SK-N-SH (cell line): ENCODE measurements around the gene AIP. TPM values are rescaled to one million over a fixed set of nuclear protein-coding genes. Genes with fewer than 3 reads are reported as not detected.

Experiments used
- CTCF ChIA-PET: fragments of 300-600, 350-600 bp; formaldehyde crosslinking; extraction: SDS; loops from one replicate; lab custom pipeline; 2021; lab: Yijun Ruan, JAX
- POLR2A ChIA-PET: fragments of 350-600 bp; sonication (Branson Sonifier 250); formaldehyde crosslinking; extraction: SDS; loops from one replicate; lab custom pipeline; 2020; ENCODE audit warnings: antibody characterized with exemption, inconsistent platforms; lab: Yijun Ruan, JAX
- DNase-seq: peaks from one replicate; pipeline ENCODE4 v3.0.0; 2012
- H2AFZ ChIP-seq: fragments of 200-600 bp; sonication (generic); 2 replicates; pipeline ENCODE4 v1.8.1; 2016; ENCODE audit warnings: antibody characterized with exemption, mild to moderate bottlenecking, low read depth
- H3F3A ChIP-seq: fragments of 200-600 bp; sonication (generic); replicated peaks from 2 replicates; pipeline ENCODE3; 2016; ENCODE audit warnings: antibody characterized with exemption, mild to moderate bottlenecking; ENCODE audit not compliant: insufficient read depth
- H3K27ac ChIP-seq, 2 experiments: fragments of 200-500 bp in 1 of 2; fragments of 200-600 bp in 1 of 2; sonication (Bioruptor generic) in 1 of 2; sonication (generic), shearing (Covaris generic) in 1 of 2; 2 replicates each; pipeline versions ENCODE4 v1.5.1 to v1.6.1; 2014 to 2016; ENCODE audit warnings: low read depth in 2 of 2, inconsistent platforms in 1 of 2, low read length in 1 of 2, mild to moderate bottlenecking in 1 of 2, mixed read lengths in 1 of 2
- H3K27me3 ChIP-seq: fragments of 200-600 bp; sonication (generic), shearing (Covaris generic); 2 replicates; pipeline ENCODE4 v1.6.1; 2016; ENCODE audit warnings: mixed run types; ENCODE audit not compliant: insufficient read depth
- H3K36me3 ChIP-seq, 2 experiments: fragments of 200-500 bp in 1 of 2; fragments of 200-600 bp in 1 of 2; sonication (Bioruptor generic) in 1 of 2; sonication (generic) in 1 of 2; replicated peaks in 1 of 2; 2 replicates each; pipeline versions ENCODE3 to v1.5.1; 2014 to 2016; ENCODE audit warnings: low read length in 1 of 2, mild to moderate bottlenecking in 1 of 2; ENCODE audit not compliant: insufficient read depth in 2 of 2, control insufficient read depth in 1 of 2
- H3K4me1 ChIP-seq, 2 experiments: fragments of 200-500 bp in 1 of 2; fragments of 200-600 bp in 1 of 2; sonication (Bioruptor generic) in 1 of 2; sonication (generic), shearing (Covaris generic) in 1 of 2; 2 replicates each; pipeline versions ENCODE4 v1.5.1 to v1.6.1; 2014 to 2016; ENCODE audit warnings: low read depth in 1 of 2, low read length in 1 of 2, mixed run types in 1 of 2; ENCODE audit not compliant: insufficient read depth in 2 of 2, control insufficient read depth in 1 of 2
- H3K4me2 ChIP-seq: fragments of 200-600 bp; sonication (generic), shearing (Covaris generic); 2 replicates; pipeline ENCODE4 v1.6.1; 2017; ENCODE audit warnings: mixed run types
- H3K4me3 ChIP-seq, 2 experiments: fragments of 200-500 bp in 1 of 2; fragments of 200-600 bp in 1 of 2; sonication (Bioruptor generic) in 1 of 2; sonication (generic), shearing (Covaris generic) in 1 of 2; 2 replicates each; pipeline versions ENCODE4 v1.5.1 to v1.8.1; 2014 to 2016; ENCODE audit warnings: low read depth in 2 of 2, inconsistent platforms in 1 of 2, low read length in 1 of 2, mild to moderate bottlenecking in 1 of 2, mixed read lengths in 1 of 2, moderate library complexity in 1 of 2
- H3K79me2 ChIP-seq: fragments of 200-600 bp; sonication (generic); 2 replicates; pipeline ENCODE4 v1.8.1; 2017; ENCODE audit warnings: mild to moderate bottlenecking; ENCODE audit not compliant: insufficient read depth
- H3K9ac ChIP-seq: fragments of 200-600 bp; sonication (generic); 2 replicates; pipeline ENCODE4 v1.6.1; 2017; ENCODE audit warnings: mixed run types
- H3K9me2 ChIP-seq: fragments of 200-600 bp; sonication (generic); 2 replicates; pipeline ENCODE4 v1.6.1; 2017; ENCODE audit warnings: mixed run types
- H3K9me3 ChIP-seq: fragments of 200-600 bp; sonication (generic); 2 replicates; pipeline ENCODE4 v1.6.1; 2017; ENCODE audit warnings: mixed run types, mild to moderate bottlenecking, moderate library complexity
- H4K20me1 ChIP-seq: fragments of 200-600 bp; sonication (generic); 2 replicates; pipeline ENCODE4 v1.6.1; 2017; ENCODE audit warnings: mild to moderate bottlenecking, mixed run types; ENCODE audit not compliant: insufficient read depth
- CHD2 ChIP-seq: fragments of 150-350 bp; IDR thresholded peaks from 2 replicates; pipeline ENCODE4 v1.6.1; 2018; ENCODE audit warnings: low read length; ENCODE audit not compliant: partially characterized antibody
- IRF3 ChIP-seq: fragments of 150-350 bp; IDR thresholded peaks from 2 replicates; pipeline ENCODE4 v1.6.1; 2016; ENCODE audit warnings: mild to moderate bottlenecking, low read depth, low read length
- REST ChIP-seq: IDR thresholded peaks from 2 replicates; pipeline ENCODE4 v1.6.1; 2012; ENCODE audit warnings: mild to moderate bottlenecking, low read depth, low read length, moderate library complexity
- USF2 ChIP-seq: fragments of 150-350 bp; IDR thresholded peaks from 2 replicates; pipeline ENCODE4 v1.6.1; 2017; ENCODE audit warnings: antibody characterized with exemption, low read length, low read depth, borderline replicate concordance
- WGBS: methylation state at CpG from one replicate; pipeline ENCODE4 v1.1.6; 2017; ENCODE audit warnings: low lambda C conversion rate; 5-methylcytosine and 5-hydroxymethylcytosine counted together
- polyA plus RNA-seq, 3 experiments: library from polyadenylated mRNA; depleted of rRNA; stranded (reverse); fragments of >200 nt; gene quantifications; 2 replicates each; pipeline ENCODE4 v1.2.3, GENCODE V29; 2012

AIP gene
- polyA plus RNA-seq, 1 of the 3 experiments (the other 2 are of a cell fraction): 207 TPM

GRCh38 chr11:67440229-67441097, 42.4 kb upstream of the AIP start (continued):
- no peak for TF ChIP-seq REST
- TF ChIP-seq USF2: no peak
- no peak for TF ChIP-seq CHD2

GRCh38 chr11:67441098-67441563, 41.7 kb upstream of the AIP start:
- H3K4me1 ChIP-seq: peaks cover 4 to 11% of the 10 kb centered on the region in 2 experiments; a peak in 3 of 4 replicates
- POLR2A ChIA-PET: interaction anchor here (0.7 to 1.7 kb wide), 3 partner anchors 10 to 40 kb away, joined by 3 to 4 read pairs (median 3); partner anchors contain the start of genes PPP1CA and RPS6KB2
- TF ChIP-seq IRF3 (no peak), REST (no peak), CHD2 (no peak)
- TF ChIP-seq, all 33 proteins: peak for 0
- H3K27ac ChIP-seq: no peak overlapping the region
- DNase-seq: no peak
- no peaks in the 10 kb centered on the region for H4K20me1 ChIP-seq
- no peak overlapping the region for H3K4me2 ChIP-seq
- H3K9me3 ChIP-seq: no peaks in the 10 kb centered on the region
- WGBS: 97% methylated on average over 13 of the region's 21 CpGs
- no peak overlapping the region for H2AFZ ChIP-seq
- H3K27me3 ChIP-seq: no peaks in the 10 kb centered on the region
- no peaks in the 10 kb centered on the region for H3F3A ChIP-seq
- peaks cover 0 to 31% of the 10 kb centered on the region in 2 experiments for H3K36me3 ChIP-seq
- no peak overlapping the region for H3K4me3 ChIP-seq
- H3K9me2 ChIP-seq: no peaks in the 10 kb centered on the region
- no peak overlapping the region for H3K9ac ChIP-seq
- H3K79me2 ChIP-seq: peaks cover 12% of the 10 kb centered on the region; the same call in 1 of the 2 replicates
- CTCF ChIA-PET: interaction anchor here (0.7 kb wide), 1 partner anchor 13 kb away, joined by 3 read pairs; no protein-coding TSS in a partner anchor
